ENCODE data around the gene SBF1.

The SBF1 gene

DNA sequence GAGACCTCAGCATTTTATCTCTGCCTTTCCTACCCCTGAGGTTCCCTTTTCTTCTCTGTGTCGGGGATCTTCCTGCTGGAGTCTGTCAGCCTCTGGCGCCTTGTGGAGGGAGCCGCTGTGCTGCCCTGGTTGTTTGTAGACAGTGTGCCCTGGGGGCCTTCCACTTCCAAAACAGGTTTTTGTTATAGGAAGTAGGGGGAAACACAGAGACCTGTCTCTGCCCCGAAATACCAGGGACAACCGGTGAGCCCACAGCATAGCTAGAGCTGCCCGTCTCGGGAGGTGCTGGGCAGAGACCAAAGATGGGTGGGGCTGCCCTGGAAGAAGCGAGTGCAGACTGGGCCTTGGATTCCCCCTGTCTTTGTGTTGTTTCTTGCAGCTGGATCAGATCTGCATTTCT, 41.2 kb upstream of the SBF1 start:
- in situ Hi-C loops (cut with MboI; ENCODE audit: low sequenced_read_pairs, unreplicated experiment), result no loop called here

DNA sequence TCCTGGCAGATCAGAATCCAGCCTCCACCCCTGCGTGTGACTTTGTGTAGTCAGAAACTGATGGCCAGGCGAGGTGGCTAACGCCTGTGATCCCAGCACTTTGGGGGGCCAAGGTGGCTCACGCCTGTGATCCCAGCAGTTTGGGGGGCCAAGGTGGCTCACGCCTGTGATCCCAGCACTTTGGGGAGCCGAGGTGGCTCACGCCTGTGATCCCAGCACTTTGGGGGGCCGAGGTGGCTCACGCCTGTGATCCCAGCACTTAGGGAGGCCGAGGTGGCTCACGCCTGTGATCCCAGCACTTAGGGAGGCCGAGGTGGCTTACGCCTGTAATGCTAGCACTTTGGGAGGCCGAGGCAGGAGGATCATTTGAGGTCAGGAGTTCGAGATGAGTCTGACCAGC, 38.3 kb upstream of the SBF1 start:
- DNase-seq (ENCODE audit: low spot score), result no peak
- in situ Hi-C loops (cut with MboI; ENCODE audit: low sequenced_read_pairs, unreplicated experiment), result no loop called here
- TF ChIP-seq, protein P1, sequence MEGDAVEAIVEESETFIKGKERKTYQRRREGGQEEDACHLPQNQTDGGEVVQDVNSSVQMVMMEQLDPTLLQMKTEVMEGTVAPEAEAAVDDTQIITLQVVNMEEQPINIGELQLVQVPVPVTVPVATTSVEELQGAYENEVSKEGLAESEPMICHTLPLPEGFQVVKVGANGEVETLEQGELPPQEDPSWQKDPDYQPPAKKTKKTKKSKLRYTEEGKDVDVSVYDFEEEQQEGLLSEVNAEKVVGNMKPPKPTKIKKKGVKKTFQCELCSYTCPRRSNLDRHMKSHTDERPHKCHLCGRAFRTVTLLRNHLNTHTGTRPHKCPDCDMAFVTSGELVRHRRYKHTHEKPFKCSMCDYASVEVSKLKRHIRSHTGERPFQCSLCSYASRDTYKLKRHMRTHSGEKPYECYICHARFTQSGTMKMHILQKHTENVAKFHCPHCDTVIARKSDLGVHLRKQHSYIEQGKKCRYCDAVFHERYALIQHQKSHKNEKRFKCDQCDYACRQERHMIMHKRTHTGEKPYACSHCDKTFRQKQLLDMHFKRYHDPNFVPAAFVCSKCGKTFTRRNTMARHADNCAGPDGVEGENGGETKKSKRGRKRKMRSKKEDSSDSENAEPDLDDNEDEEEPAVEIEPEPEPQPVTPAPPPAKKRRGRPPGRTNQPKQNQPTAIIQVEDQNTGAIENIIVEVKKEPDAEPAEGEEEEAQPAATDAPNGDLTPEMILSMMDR (IDR thresholded peaks at IDR 0.05; ENCODE audit: borderline replicate concordance, control extremely low read depth, extremely low read depth, insufficient read depth, missing control alignments), result no peak

More for the DNA sequence above, 41.2 kb upstream of the SBF1 start:
- DNase-seq (ENCODE audit: low spot score), result no peak
- TF ChIP-seq, protein P1 (IDR thresholded peaks at IDR 0.05; ENCODE audit: borderline replicate concordance, control extremely low read depth, extremely low read depth, insufficient read depth, missing control alignments), result no peak

DNA sequence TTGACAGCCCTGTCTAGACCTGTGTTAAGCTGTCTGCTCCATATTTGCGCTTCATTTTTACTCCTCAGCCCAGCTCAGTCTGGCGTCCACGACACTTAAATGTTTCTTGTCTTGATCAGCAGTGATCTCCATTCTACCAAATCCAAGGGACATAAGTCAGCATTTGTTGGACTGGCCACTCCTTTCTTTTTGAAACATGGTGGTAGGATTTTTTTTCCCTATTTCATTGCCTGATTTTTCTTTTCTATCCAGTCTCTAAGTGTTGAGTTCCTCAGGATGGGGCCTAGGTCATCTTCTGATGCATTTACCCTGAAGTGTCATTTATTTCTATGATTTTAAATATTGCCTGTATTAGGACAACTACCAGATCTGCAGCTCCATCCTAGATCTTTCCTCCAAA, 34.1 kb upstream of the SBF1 start:
- TF ChIP-seq, protein P1 (IDR thresholded peaks at IDR 0.05; ENCODE audit: borderline replicate concordance, control extremely low read depth, extremely low read depth, insufficient read depth, missing control alignments), result no peak
- in situ Hi-C loops (cut with MboI; ENCODE audit: low sequenced_read_pairs, unreplicated experiment), result no loop called here
- no peak for DNase-seq (ENCODE audit: low spot score)

DNA sequence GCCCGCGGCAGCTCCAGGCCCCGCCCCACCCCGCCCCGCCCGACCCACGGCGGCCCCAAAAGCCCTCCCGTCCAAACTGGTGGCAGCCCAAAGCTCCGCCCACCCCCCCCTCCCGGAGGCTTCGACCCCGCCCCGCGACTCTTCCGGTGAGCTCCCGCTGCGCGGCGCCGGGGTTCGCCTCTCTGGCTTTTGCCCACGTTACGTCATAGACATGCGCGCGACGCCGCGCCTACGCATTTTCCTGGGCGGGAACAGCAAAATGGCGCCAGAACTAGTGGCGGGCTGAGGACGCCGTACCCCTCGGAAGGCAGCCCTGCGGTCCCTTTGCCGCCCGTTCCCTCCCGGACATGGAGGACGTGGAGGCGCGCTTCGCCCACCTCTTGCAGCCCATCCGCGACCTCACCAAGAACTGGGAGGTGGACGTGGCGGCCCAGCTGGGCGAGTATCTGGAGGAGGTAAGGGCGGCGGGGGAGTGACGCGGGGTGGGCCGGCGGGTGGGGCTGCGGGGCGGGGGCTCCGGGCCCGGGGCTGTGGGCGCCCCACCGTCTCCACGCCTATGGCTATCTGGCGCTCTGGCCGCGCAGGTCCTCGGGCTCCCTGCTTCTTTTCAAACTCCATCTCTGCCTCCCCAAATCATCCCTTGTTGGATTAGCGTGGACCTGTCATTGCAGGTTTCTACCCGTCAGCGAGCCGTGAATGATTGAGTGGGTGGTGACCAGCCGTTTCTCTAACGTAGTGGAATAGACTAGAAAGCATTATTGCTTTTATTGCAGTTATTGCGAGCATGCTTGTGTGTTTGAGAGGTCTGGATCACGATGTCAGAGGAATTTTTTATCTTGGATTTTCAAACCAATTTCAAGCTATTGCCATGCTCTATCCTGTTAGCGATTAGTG, 33.4 kb upstream of the SBF1 start, which contains the start of gene NCAPH2:
Gene NCAPH2, plus strand, starts transcription at position 234 of the 894 bp plus-strand sequence. Its CDS starts 114 bp downstream, at position 348.
- in situ Hi-C loops (cut with MboI; ENCODE audit: low sequenced_read_pairs, unreplicated experiment), result no loop called here
- DNase-seq (ENCODE audit: low spot score), result peak; percentile 100

DNA sequence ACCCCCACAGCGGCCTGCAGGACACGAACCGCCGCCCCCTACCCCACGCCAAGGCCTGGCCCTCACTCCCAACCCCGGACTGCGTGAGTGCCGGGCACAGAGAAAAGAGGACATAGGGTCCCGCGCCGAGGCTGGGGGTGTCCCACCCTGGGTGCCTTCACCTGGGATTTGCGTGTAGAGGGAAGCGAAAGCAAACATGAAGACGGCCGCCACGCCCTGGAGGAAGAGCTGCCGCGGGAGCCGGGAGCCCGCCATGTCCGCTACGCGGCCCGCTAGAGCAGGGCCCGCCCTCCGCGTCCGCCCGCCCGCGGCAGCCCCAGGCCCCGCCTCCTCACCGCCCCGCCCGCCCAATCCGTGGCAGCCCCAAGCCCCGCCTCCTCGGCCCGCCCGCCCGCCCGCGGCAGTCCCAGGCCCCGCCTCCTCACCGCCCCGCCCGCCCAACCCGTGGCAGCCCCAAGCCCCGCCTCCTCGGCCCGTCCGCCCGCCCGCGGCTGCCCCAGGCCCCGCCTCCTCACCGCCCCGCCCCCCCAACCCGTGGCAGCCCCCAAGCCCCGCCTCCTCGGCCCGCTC, 32.7 kb upstream of the SBF1 start, which contains the start of gene LMF2:
Gene LMF2, minus strand, starts transcription at position 282 of the 570 bp plus-strand sequence. Its CDS starts 27 bp downstream, at position 255.
- TF ChIP-seq, protein P1 (IDR thresholded peaks at IDR 0.05; ENCODE audit: borderline replicate concordance, control extremely low read depth, extremely low read depth, insufficient read depth, missing control alignments), result no peak
- DNase-seq (ENCODE audit: low spot score), result peak; percentile 98
- in situ Hi-C loops (cut with MboI; ENCODE audit: low sequenced_read_pairs, unreplicated experiment), result no loop called here

More for the DNA sequence above, 33.4 kb upstream of the SBF1 start, which contains the start of gene NCAPH2:
- TF ChIP-seq, protein P1 (IDR thresholded peaks at IDR 0.05; ENCODE audit: borderline replicate concordance, control extremely low read depth, extremely low read depth, insufficient read depth, missing control alignments), result no peak

DNA sequence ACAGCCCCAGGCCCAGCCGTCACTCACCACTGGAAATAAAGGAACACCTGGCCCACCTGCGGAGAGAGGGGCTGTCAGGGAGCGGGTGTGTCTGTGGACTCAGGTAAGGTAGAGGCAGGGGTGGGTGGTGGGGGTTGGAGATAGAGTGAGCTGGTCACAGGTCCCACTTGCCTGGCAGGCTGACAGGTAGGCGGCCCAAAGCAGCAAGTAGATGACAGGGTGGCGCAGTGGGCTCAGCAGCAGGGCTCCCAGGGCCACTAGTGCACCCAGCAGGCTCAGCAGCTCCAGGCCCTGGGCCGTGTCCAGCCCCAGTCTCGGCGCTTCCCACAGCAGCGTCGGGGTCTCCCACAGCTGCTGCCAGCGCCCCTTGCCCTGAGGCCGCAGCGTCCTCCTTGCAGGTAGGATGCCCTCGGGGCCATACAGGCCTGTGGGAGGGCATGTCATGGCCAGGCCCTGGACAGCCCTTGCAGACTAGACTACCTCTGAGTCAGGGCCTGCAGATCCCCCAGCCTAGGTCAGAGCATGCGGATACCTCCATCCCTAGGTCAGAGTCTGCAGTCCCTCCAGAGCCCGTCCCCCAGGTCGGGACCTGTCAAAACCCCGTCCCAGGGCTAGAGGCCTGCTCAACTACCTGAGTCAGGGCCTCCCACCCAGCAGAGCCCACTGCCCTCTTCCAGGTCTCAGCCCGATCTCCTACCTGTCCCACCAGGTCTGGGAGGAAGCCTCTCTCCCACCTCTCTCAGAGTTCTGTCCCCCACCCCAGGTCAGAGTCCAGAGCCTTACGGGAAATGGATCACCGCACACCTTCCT, 32.0 kb upstream of the SBF1 start:
- TF ChIP-seq, protein P1 (IDR thresholded peaks at IDR 0.05; ENCODE audit: borderline replicate concordance, control extremely low read depth, extremely low read depth, insufficient read depth, missing control alignments), result no peak
- DNase-seq (ENCODE audit: low spot score), result no peak
- in situ Hi-C loops (cut with MboI; ENCODE audit: low sequenced_read_pairs, unreplicated experiment), result no loop called here

Data from GM13976 (cell line).